H9 (cell line): ENCODE results near the gene PSME1. TPM values are rescaled to one million over a fixed set of nuclear protein-coding genes. Genes with fewer than 3 reads are reported as not detected.
A peak's percentile ranks its signal among the peaks of the same experiment; 100 is the strongest.

Source experiments
- DNase-seq: peaks from one replicate; pipeline ENCODE4 v3.0.0-alpha.2; 2017
- H2AFZ ChIP-seq: one replicate; pipeline ENCODE4 v1.6.1; 2013; ENCODE audit warnings: mild to moderate bottlenecking, low read length, control low read depth, moderate library complexity
- H2AK5ac ChIP-seq: 2 replicates; pipeline ENCODE4 v1.6.1; 2013; ENCODE audit warnings: low read length, control low read depth, mixed read lengths; ENCODE audit not compliant: insufficient read length
- H2BK120ac ChIP-seq: one replicate; pipeline ENCODE4 v1.6.1; 2013; ENCODE audit warnings: low read depth, mild to moderate bottlenecking, low read length, control low read depth, inconsistent platforms; ENCODE audit not compliant: poor library complexity, severe bottlenecking
- H2BK12ac ChIP-seq: 2 replicates; pipeline ENCODE4 v1.6.1; 2013; ENCODE audit warnings: low read length, control low read depth, mixed read lengths, low read depth; ENCODE audit not compliant: insufficient read length
- H2BK15ac ChIP-seq: 2 replicates; pipeline ENCODE4 v1.6.1; 2013; ENCODE audit warnings: low read depth, low read length, control low read depth
- H2BK20ac ChIP-seq: one replicate; pipeline ENCODE4 v1.6.1; 2013; ENCODE audit warnings: low read depth, mild to moderate bottlenecking, low read length, control low read depth, inconsistent platforms; ENCODE audit not compliant: poor library complexity, severe bottlenecking
- H2BK5ac ChIP-seq: 2 replicates; pipeline ENCODE4 v1.6.1; 2013; ENCODE audit warnings: low read length, control low read depth, mixed read lengths; ENCODE audit not compliant: insufficient read length
- H3K14ac ChIP-seq: 2 replicates; pipeline ENCODE4 v1.6.1; 2013; ENCODE audit warnings: low read length, control low read depth; ENCODE audit not compliant: insufficient read depth
- H3K18ac ChIP-seq: 2 replicates; pipeline ENCODE4 v1.6.1; 2013; ENCODE audit warnings: low read depth, mild to moderate bottlenecking, mixed read lengths, low read length, control low read depth; ENCODE audit not compliant: insufficient read length
- H3K23ac ChIP-seq: 2 replicates; pipeline ENCODE4 v1.6.1; 2013; ENCODE audit warnings: low read length, control low read depth, mixed read lengths, low read depth; ENCODE audit not compliant: insufficient read length
- H3K23me2 ChIP-seq: 2 replicates; pipeline ENCODE4 v1.6.1; 2013; ENCODE audit warnings: low read depth, mild to moderate bottlenecking, mixed read lengths, low read length, control low read depth; ENCODE audit not compliant: insufficient read length, poor library complexity, severe bottlenecking
- H3K27ac ChIP-seq: 2 replicates; pipeline ENCODE4 v1.5.1; 2013; ENCODE audit warnings: low read length, control low read depth, mixed read lengths, low read depth; ENCODE audit not compliant: insufficient read length
- H3K27me3 ChIP-seq: 2 replicates; pipeline ENCODE4 v1.6.1; 2013; ENCODE audit warnings: low read length, control low read depth, inconsistent platforms; ENCODE audit not compliant: insufficient read depth
- H3K4ac ChIP-seq: 2 replicates; pipeline ENCODE4 v1.6.1; 2013; ENCODE audit warnings: low read depth, mild to moderate bottlenecking, control low read depth, inconsistent platforms, low read length, moderate library complexity
- H3K4me1 ChIP-seq: 2 replicates; pipeline ENCODE4 v1.6.1; 2013; ENCODE audit warnings: low read length, control low read depth, inconsistent platforms; ENCODE audit not compliant: insufficient read depth
- H3K4me2 ChIP-seq: 2 replicates; pipeline ENCODE4 v1.6.1; 2013; ENCODE audit warnings: low read length, control low read depth, mixed read lengths; ENCODE audit not compliant: insufficient read length, insufficient read depth
- H3K56ac ChIP-seq: 2 replicates; pipeline ENCODE4 v1.6.1; 2013; ENCODE audit warnings: low read depth, mild to moderate bottlenecking, mixed read lengths, low read length, control low read depth; ENCODE audit not compliant: insufficient read length
- H3K79me1 ChIP-seq: 2 replicates; pipeline ENCODE4 v1.6.1; 2013; ENCODE audit warnings: low read depth, mild to moderate bottlenecking, moderate library complexity, low read length, control low read depth, inconsistent platforms; ENCODE audit not compliant: insufficient read depth, poor library complexity, severe bottlenecking
- H3K79me2 ChIP-seq: 2 replicates; pipeline ENCODE4 v1.6.1; 2013; ENCODE audit warnings: low read length, control low read depth, inconsistent platforms; ENCODE audit not compliant: insufficient read depth
- H3K9ac ChIP-seq: 2 replicates; pipeline ENCODE4 v1.6.1; 2013; ENCODE audit warnings: low read length, control low read depth, mixed read lengths; ENCODE audit not compliant: insufficient read length; ENCODE audit errors: extremely low read depth
- H3K9me3 ChIP-seq: one replicate; pipeline ENCODE4 v1.6.1; 2013; ENCODE audit warnings: low read depth, low read length, inconsistent platforms; ENCODE audit not compliant: control insufficient read depth
- H3T11ph ChIP-seq: one replicate; pipeline ENCODE4 v1.6.1; 2013; ENCODE audit warnings: mild to moderate bottlenecking, low read length, control low read depth, inconsistent platforms
- H4K20me1 ChIP-seq: one replicate; pipeline ENCODE4 v1.6.1; 2013; ENCODE audit not compliant: control insufficient read depth, insufficient read length, insufficient read depth
- H4K5ac ChIP-seq: 2 replicates; pipeline ENCODE4 v1.6.1; 2013; ENCODE audit warnings: low read depth, mild to moderate bottlenecking, mixed read lengths, low read length, control low read depth; ENCODE audit not compliant: insufficient read length
- H4K8ac ChIP-seq: replicated peaks from 2 replicates; pipeline ENCODE4 v1.6.1; 2013; ENCODE audit warnings: low read length, control low read depth, mixed read lengths, low read depth; ENCODE audit not compliant: insufficient read length
- H4K91ac ChIP-seq: 2 replicates; pipeline ENCODE4 v1.6.1; 2013; ENCODE audit warnings: low read depth, mild to moderate bottlenecking, moderate library complexity, mixed read lengths, low read length, control low read depth; ENCODE audit not compliant: insufficient read length
- H3K27ac Mint-ChIP-seq, 3 experiments: 2 replicates in 2 of 3; 3 replicates in 1 of 3; pipeline ENCODE4 v1.8.0; 2020 to 2021; ENCODE audit warnings: mixed read lengths in 3 of 3, mild to moderate bottlenecking in 1 of 3, moderate library complexity in 1 of 3
- H3K27me3 Mint-ChIP-seq: 2 replicates; pipeline ENCODE4 v1.8.0; 2021; ENCODE audit warnings: low read depth, mild to moderate bottlenecking, moderate library complexity, mixed read lengths
- H3K36me3 Mint-ChIP-seq, 3 experiments: 2 replicates in 2 of 3; 3 replicates in 1 of 3; pipeline ENCODE4 v1.8.0; 2020 to 2021; ENCODE audit warnings: low read depth in 3 of 3, mixed read lengths in 3 of 3; ENCODE audit not compliant: insufficient read depth in 1 of 3
- H3K4me1 Mint-ChIP-seq, 2 experiments: 2 replicates each; pipeline ENCODE4 v1.8.0; 2020; ENCODE audit warnings: mixed read lengths in 2 of 2
- H3K4me3 Mint-ChIP-seq, 2 experiments: 2 replicates in 1 of 2; 3 replicates in 1 of 2; pipeline ENCODE4 v1.8.0; 2020 to 2021; ENCODE audit warnings: mild to moderate bottlenecking in 2 of 2, mixed read lengths in 2 of 2, moderate library complexity in 1 of 2
- H3K9me3 Mint-ChIP-seq, 2 experiments: 2 replicates in 1 of 2; 3 replicates in 1 of 2; pipeline ENCODE4 v1.8.0; 2020; ENCODE audit warnings: mild to moderate bottlenecking in 2 of 2, mixed read lengths in 2 of 2, moderate library complexity in 1 of 2
- WGBS: extraction: QIAGEN DNeasy Blood & Tissue Kit; methylation state at CpG from one replicate; pipeline ENCODE4 v1.1.7; 2013; ENCODE audit warnings: missing lambda C conversion rate, low lambda C conversion rate, mixed read lengths; ENCODE audit not compliant: insufficient read length; ENCODE audit errors: extremely low coverage; 5-methylcytosine and 5-hydroxymethylcytosine counted together
- total RNA-seq: library from RNA; stranded (reverse); gene quantifications from 2 replicates; pipeline ENCODE4 v1.2.1, GENCODE V29; 2021
- TF ChIP-seq, protein P1 (sequence below): fragments of 200-600 bp; sonication (generic); conservative IDR thresholded peaks from 3 replicates; pipeline ENCODE4 v1.8.0; 2021; ENCODE audit warnings: antibody characterized with exemption, mild to moderate bottlenecking

The PSME1 gene
- total RNA-seq, 1 experiment from 2014 or later, result 109 TPM

DNA sequence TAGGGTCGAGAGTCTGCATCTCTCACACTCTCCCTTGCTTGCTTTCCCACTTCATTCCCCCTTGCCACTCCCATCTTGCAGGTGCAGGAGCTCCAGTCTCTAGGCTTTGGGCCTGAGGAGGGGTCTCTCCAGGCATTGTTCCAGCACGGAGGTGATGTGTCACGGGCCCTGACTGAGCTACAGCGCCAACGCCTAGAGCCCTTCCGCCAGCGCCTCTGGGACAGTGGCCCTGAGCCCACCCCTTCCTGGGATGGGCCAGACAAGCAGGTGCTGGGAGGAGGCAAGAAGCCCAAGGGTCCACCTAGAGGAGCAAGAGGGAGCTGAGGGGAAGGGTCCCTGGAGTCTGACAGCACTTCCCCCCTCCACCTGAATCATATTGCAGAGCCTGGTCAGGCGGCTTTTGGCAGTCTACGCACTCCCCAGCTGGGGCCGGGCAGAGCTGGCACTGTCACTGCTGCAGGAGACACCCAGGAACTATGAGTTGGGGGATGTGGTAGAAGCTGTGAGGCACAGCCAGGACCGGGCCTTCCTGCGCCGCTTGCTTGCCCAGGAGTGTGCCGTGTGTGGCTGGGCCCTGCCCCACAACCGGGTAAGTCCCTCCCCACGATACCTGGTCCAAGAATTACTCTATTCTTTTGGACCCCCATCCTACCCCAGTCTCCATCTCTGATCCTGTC, 15.5 kb downstream of the PSME1 start:
- Histone ChIP-seq H3K79me2 (peaks cover 8% of the 10 kb centered on the region; the same call in 1 of the 2 replicates), H3K79me1 (peaks cover 4% of the 10 kb centered on the region), H4K8ac (no peak overlapping the region), H3K14ac (no peak overlapping the region), H3K27me3 (no peaks in the 10 kb centered on the region), H3T11ph (no peak overlapping the region), H3K9ac (no peak overlapping the region), H3K4me1 (no peaks in the 10 kb centered on the region), H3K23me2 (peaks cover 11% of the 10 kb centered on the region), H3K4ac (no peak overlapping the region), H2BK120ac (no peak overlapping the region), H4K5ac (no peak overlapping the region), H2AK5ac (no peak overlapping the region), H3K56ac (no peak overlapping the region), H2BK20ac (no peak overlapping the region), H4K20me1 (no peaks in the 10 kb centered on the region), H2BK15ac (no peak overlapping the region), H2BK12ac (no peak overlapping the region), H3K18ac (no peak overlapping the region), H3K27ac (no peak overlapping the region), H3K4me2 (no peak overlapping the region), H2AFZ (no peak overlapping the region), H3K23ac (no peak overlapping the region), H3K9me3 (no peaks in the 10 kb centered on the region), H4K91ac (no peak overlapping the region), H2BK5ac (no peak overlapping the region)
- Mint-ChIP-seq H3K4me1 (peaks cover 9 to 13% of the 10 kb centered on the region in 2 experiments), H3K36me3 (peaks cover 36 to 72% (median 64%) of the 10 kb centered on the region in 3 experiments), H3K27me3 (no peaks in the 10 kb centered on the region), H3K27ac (no peak overlapping the region), H3K9me3 (no peaks in the 10 kb centered on the region), H3K4me3 (peak overlapping the region in 1 of 2 experiments; percentile 34; a peak in 1 of 5 replicates)
- DNase-seq, result no peak
- TF ChIP-seq, protein P1, sequence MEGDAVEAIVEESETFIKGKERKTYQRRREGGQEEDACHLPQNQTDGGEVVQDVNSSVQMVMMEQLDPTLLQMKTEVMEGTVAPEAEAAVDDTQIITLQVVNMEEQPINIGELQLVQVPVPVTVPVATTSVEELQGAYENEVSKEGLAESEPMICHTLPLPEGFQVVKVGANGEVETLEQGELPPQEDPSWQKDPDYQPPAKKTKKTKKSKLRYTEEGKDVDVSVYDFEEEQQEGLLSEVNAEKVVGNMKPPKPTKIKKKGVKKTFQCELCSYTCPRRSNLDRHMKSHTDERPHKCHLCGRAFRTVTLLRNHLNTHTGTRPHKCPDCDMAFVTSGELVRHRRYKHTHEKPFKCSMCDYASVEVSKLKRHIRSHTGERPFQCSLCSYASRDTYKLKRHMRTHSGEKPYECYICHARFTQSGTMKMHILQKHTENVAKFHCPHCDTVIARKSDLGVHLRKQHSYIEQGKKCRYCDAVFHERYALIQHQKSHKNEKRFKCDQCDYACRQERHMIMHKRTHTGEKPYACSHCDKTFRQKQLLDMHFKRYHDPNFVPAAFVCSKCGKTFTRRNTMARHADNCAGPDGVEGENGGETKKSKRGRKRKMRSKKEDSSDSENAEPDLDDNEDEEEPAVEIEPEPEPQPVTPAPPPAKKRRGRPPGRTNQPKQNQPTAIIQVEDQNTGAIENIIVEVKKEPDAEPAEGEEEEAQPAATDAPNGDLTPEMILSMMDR, result no peak
- WGBS, result no CpG with 5 or more reads among the region's 16 CpGs
